Measurements from ENCODE around the gene GLRX.

DNA sequence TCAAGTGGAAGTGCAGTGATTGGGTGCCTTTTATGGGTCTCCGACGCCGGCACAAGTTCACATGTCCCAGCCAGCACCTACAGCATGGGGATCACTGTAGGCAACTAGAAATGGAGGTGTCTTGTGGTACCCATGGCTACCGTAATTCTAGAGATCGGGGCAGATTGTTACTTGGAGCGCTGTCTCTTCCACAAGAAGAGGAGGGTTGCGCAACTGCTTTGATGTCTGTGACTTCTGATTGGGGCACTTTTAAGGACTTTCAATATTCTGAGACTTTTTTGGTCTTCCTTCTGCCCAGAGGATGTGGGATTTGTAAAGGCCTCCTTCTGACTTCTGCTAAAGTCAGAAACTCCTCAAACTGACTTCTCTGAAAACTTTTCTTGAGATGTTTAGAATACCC is 41.9 kb downstream of the GLRX start:
- TF ChIP-seq, protein P1, sequence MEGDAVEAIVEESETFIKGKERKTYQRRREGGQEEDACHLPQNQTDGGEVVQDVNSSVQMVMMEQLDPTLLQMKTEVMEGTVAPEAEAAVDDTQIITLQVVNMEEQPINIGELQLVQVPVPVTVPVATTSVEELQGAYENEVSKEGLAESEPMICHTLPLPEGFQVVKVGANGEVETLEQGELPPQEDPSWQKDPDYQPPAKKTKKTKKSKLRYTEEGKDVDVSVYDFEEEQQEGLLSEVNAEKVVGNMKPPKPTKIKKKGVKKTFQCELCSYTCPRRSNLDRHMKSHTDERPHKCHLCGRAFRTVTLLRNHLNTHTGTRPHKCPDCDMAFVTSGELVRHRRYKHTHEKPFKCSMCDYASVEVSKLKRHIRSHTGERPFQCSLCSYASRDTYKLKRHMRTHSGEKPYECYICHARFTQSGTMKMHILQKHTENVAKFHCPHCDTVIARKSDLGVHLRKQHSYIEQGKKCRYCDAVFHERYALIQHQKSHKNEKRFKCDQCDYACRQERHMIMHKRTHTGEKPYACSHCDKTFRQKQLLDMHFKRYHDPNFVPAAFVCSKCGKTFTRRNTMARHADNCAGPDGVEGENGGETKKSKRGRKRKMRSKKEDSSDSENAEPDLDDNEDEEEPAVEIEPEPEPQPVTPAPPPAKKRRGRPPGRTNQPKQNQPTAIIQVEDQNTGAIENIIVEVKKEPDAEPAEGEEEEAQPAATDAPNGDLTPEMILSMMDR (IDR thresholded peaks at IDR 0.05): no peak
- no peak for TF ChIP-seq POLR2A (IDR thresholded peaks at IDR 0.05)

Measured in Peyer's patch (tissue), 4 donors.